H9 (cell line): Measurements from ENCODE around the gene KANSL1. TPM values are rescaled to one million over a fixed set of nuclear protein-coding genes. Genes with fewer than 3 reads are reported as not detected.

Experiments used
- DNase-seq: peaks from one replicate; pipeline ENCODE4 v3.0.0-alpha.2; 2017
- H2AFZ ChIP-seq: one replicate; pipeline ENCODE4 v1.6.1; 2013; ENCODE audit warnings: mild to moderate bottlenecking, low read length, control low read depth, moderate library complexity
- H2AK5ac ChIP-seq: 2 replicates; pipeline ENCODE4 v1.6.1; 2013; ENCODE audit warnings: low read length, control low read depth, mixed read lengths; ENCODE audit not compliant: insufficient read length
- H2BK120ac ChIP-seq: one replicate; pipeline ENCODE4 v1.6.1; 2013; ENCODE audit warnings: low read depth, mild to moderate bottlenecking, low read length, control low read depth, inconsistent platforms; ENCODE audit not compliant: poor library complexity, severe bottlenecking
- H2BK12ac ChIP-seq: 2 replicates; pipeline ENCODE4 v1.6.1; 2013; ENCODE audit warnings: low read length, control low read depth, mixed read lengths, low read depth; ENCODE audit not compliant: insufficient read length
- H2BK15ac ChIP-seq: 2 replicates; pipeline ENCODE4 v1.6.1; 2013; ENCODE audit warnings: low read depth, low read length, control low read depth
- H2BK20ac ChIP-seq: one replicate; pipeline ENCODE4 v1.6.1; 2013; ENCODE audit warnings: low read depth, mild to moderate bottlenecking, low read length, control low read depth, inconsistent platforms; ENCODE audit not compliant: poor library complexity, severe bottlenecking
- H2BK5ac ChIP-seq: 2 replicates; pipeline ENCODE4 v1.6.1; 2013; ENCODE audit warnings: low read length, control low read depth, mixed read lengths; ENCODE audit not compliant: insufficient read length
- H3K14ac ChIP-seq: 2 replicates; pipeline ENCODE4 v1.6.1; 2013; ENCODE audit warnings: low read length, control low read depth; ENCODE audit not compliant: insufficient read depth
- H3K18ac ChIP-seq: 2 replicates; pipeline ENCODE4 v1.6.1; 2013; ENCODE audit warnings: low read depth, mild to moderate bottlenecking, mixed read lengths, low read length, control low read depth; ENCODE audit not compliant: insufficient read length
- H3K23ac ChIP-seq: 2 replicates; pipeline ENCODE4 v1.6.1; 2013; ENCODE audit warnings: low read length, control low read depth, mixed read lengths, low read depth; ENCODE audit not compliant: insufficient read length
- H3K23me2 ChIP-seq: 2 replicates; pipeline ENCODE4 v1.6.1; 2013; ENCODE audit warnings: low read depth, mild to moderate bottlenecking, mixed read lengths, low read length, control low read depth; ENCODE audit not compliant: insufficient read length, poor library complexity, severe bottlenecking
- H3K27ac ChIP-seq: 2 replicates; pipeline ENCODE4 v1.5.1; 2013; ENCODE audit warnings: low read length, control low read depth, mixed read lengths, low read depth; ENCODE audit not compliant: insufficient read length
- H3K27me3 ChIP-seq: 2 replicates; pipeline ENCODE4 v1.6.1; 2013; ENCODE audit warnings: low read length, control low read depth, inconsistent platforms; ENCODE audit not compliant: insufficient read depth
- H3K4ac ChIP-seq: 2 replicates; pipeline ENCODE4 v1.6.1; 2013; ENCODE audit warnings: low read depth, mild to moderate bottlenecking, control low read depth, inconsistent platforms, low read length, moderate library complexity
- H3K4me1 ChIP-seq: 2 replicates; pipeline ENCODE4 v1.6.1; 2013; ENCODE audit warnings: low read length, control low read depth, inconsistent platforms; ENCODE audit not compliant: insufficient read depth
- H3K4me2 ChIP-seq: 2 replicates; pipeline ENCODE4 v1.6.1; 2013; ENCODE audit warnings: low read length, control low read depth, mixed read lengths; ENCODE audit not compliant: insufficient read length, insufficient read depth
- H3K56ac ChIP-seq: 2 replicates; pipeline ENCODE4 v1.6.1; 2013; ENCODE audit warnings: low read depth, mild to moderate bottlenecking, mixed read lengths, low read length, control low read depth; ENCODE audit not compliant: insufficient read length
- H3K79me1 ChIP-seq: 2 replicates; pipeline ENCODE4 v1.6.1; 2013; ENCODE audit warnings: low read depth, mild to moderate bottlenecking, moderate library complexity, low read length, control low read depth, inconsistent platforms; ENCODE audit not compliant: insufficient read depth, poor library complexity, severe bottlenecking
- H3K79me2 ChIP-seq: 2 replicates; pipeline ENCODE4 v1.6.1; 2013; ENCODE audit warnings: low read length, control low read depth, inconsistent platforms; ENCODE audit not compliant: insufficient read depth
- H3K9ac ChIP-seq: 2 replicates; pipeline ENCODE4 v1.6.1; 2013; ENCODE audit warnings: low read length, control low read depth, mixed read lengths; ENCODE audit not compliant: insufficient read length; ENCODE audit errors: extremely low read depth
- H3K9me3 ChIP-seq: one replicate; pipeline ENCODE4 v1.6.1; 2013; ENCODE audit warnings: low read depth, low read length, inconsistent platforms; ENCODE audit not compliant: control insufficient read depth
- H3T11ph ChIP-seq: one replicate; pipeline ENCODE4 v1.6.1; 2013; ENCODE audit warnings: mild to moderate bottlenecking, low read length, control low read depth, inconsistent platforms
- H4K20me1 ChIP-seq: one replicate; pipeline ENCODE4 v1.6.1; 2013; ENCODE audit not compliant: control insufficient read depth, insufficient read length, insufficient read depth
- H4K5ac ChIP-seq: 2 replicates; pipeline ENCODE4 v1.6.1; 2013; ENCODE audit warnings: low read depth, mild to moderate bottlenecking, mixed read lengths, low read length, control low read depth; ENCODE audit not compliant: insufficient read length
- H4K8ac ChIP-seq: replicated peaks from 2 replicates; pipeline ENCODE4 v1.6.1; 2013; ENCODE audit warnings: low read length, control low read depth, mixed read lengths, low read depth; ENCODE audit not compliant: insufficient read length
- H4K91ac ChIP-seq: 2 replicates; pipeline ENCODE4 v1.6.1; 2013; ENCODE audit warnings: low read depth, mild to moderate bottlenecking, moderate library complexity, mixed read lengths, low read length, control low read depth; ENCODE audit not compliant: insufficient read length
- H3K27ac Mint-ChIP-seq, 3 experiments: 2 replicates in 2 of 3; 3 replicates in 1 of 3; pipeline ENCODE4 v1.8.0; 2020 to 2021; ENCODE audit warnings: mixed read lengths in 3 of 3, mild to moderate bottlenecking in 1 of 3, moderate library complexity in 1 of 3
- H3K27me3 Mint-ChIP-seq: 2 replicates; pipeline ENCODE4 v1.8.0; 2021; ENCODE audit warnings: low read depth, mild to moderate bottlenecking, moderate library complexity, mixed read lengths
- H3K36me3 Mint-ChIP-seq, 3 experiments: 2 replicates in 2 of 3; 3 replicates in 1 of 3; pipeline ENCODE4 v1.8.0; 2020 to 2021; ENCODE audit warnings: low read depth in 3 of 3, mixed read lengths in 3 of 3; ENCODE audit not compliant: insufficient read depth in 1 of 3
- H3K4me1 Mint-ChIP-seq, 2 experiments: 2 replicates each; pipeline ENCODE4 v1.8.0; 2020; ENCODE audit warnings: mixed read lengths in 2 of 2
- H3K4me3 Mint-ChIP-seq, 2 experiments: 2 replicates in 1 of 2; 3 replicates in 1 of 2; pipeline ENCODE4 v1.8.0; 2020 to 2021; ENCODE audit warnings: mild to moderate bottlenecking in 2 of 2, mixed read lengths in 2 of 2, moderate library complexity in 1 of 2
- H3K9me3 Mint-ChIP-seq, 2 experiments: 2 replicates in 1 of 2; 3 replicates in 1 of 2; pipeline ENCODE4 v1.8.0; 2020; ENCODE audit warnings: mild to moderate bottlenecking in 2 of 2, mixed read lengths in 2 of 2, moderate library complexity in 1 of 2
- WGBS: extraction: QIAGEN DNeasy Blood & Tissue Kit; methylation state at CpG from one replicate; pipeline ENCODE4 v1.1.7; 2013; ENCODE audit warnings: missing lambda C conversion rate, low lambda C conversion rate, mixed read lengths; ENCODE audit not compliant: insufficient read length; ENCODE audit errors: extremely low coverage; 5-methylcytosine and 5-hydroxymethylcytosine counted together
- total RNA-seq: library from RNA; stranded (reverse); gene quantifications from 2 replicates; pipeline ENCODE4 v1.2.1, GENCODE V29; 2021
- TF ChIP-seq, protein P1 (sequence below): fragments of 200-600 bp; sonication (generic); conservative IDR thresholded peaks from 3 replicates; pipeline ENCODE4 v1.8.0; 2021; ENCODE audit warnings: antibody characterized with exemption, mild to moderate bottlenecking

Gene KANSL1
- total RNA-seq, 1 experiment from 2014 or later = 114 TPM

DNA sequence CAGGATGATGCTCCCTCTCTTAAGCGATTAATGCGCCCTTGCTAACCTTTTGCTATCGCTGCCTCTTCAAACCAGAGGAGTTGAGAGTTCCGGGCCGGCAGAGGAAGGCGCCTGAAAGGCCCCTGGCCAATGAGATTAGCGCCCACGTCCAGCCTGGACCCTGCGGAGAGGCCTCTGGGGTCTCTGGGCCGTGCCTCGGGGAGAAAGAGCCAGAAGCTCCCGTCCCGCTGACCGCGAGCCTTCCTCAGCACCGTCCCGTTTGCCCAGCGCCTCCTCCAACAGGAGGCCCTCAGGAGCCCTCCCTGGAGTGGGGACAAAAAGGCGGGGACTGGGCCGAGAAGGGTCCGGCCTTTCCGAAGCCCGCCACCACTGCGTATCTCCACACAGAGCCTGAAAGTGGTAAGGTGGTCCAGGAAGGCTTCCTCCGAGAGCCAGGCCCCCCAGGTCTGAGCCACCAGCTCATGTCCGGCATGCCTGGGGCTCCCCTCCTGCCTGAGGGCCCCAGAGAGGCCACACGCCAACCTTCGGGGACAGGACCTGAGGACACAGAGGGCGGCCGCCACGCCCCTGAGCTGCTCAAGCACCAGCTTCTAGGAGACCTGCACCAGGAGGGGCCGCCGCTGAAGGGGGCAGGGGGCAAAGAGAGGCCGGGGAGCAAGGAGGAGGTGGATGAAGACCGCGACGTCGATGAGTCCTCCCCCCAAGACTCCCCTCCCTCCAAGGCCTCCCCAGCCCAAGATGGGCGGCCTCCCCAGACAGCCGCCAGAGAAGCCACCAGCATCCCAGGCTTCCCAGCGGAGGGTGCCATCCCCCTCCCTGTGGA lies 210.2 kb downstream of the KANSL1 start:
- Histone ChIP-seq H2BK12ac (no peak overlapping the region), H4K8ac (no peak overlapping the region), H3K14ac (no peak overlapping the region), H3K9ac (no peak overlapping the region), H3K27me3 (no peaks in the 10 kb centered on the region), H3K23ac (no peak overlapping the region), H3K56ac (no peak overlapping the region), H3K9me3 (no peaks in the 10 kb centered on the region), H4K5ac (no peak overlapping the region), H4K91ac (no peak overlapping the region), H3K4ac (no peak overlapping the region), H4K20me1 (no peaks in the 10 kb centered on the region), H3T11ph (no peak overlapping the region), H3K23me2 (no peaks in the 10 kb centered on the region), H2AK5ac (no peak overlapping the region), H2AFZ (no peak overlapping the region), H3K79me2 (no peaks in the 10 kb centered on the region), H3K27ac (no peak overlapping the region), H3K4me2 (no peak overlapping the region), H3K4me1 (no peaks in the 10 kb centered on the region; the same call in 1 of the 2 replicates), H2BK120ac (no peak overlapping the region), H2BK5ac (no peak overlapping the region), H2BK20ac (no peak overlapping the region), H3K18ac (no peak overlapping the region), H3K79me1 (no peaks in the 10 kb centered on the region), H2BK15ac (no peak overlapping the region)
- H3K9me3 Mint-ChIP-seq = no peaks in the 10 kb centered on the region
- no peak overlapping the region for H3K27ac Mint-ChIP-seq
- no CpG with 5 or more reads among the region's 41 CpGs for WGBS
- H3K4me1 Mint-ChIP-seq = peaks cover 7 to 8% of the 10 kb centered on the region in 2 experiments
- H3K27me3 Mint-ChIP-seq = peaks cover 3% of the 10 kb centered on the region; the same call in 1 of the 2 replicates
- no peak for DNase-seq
- H3K4me3 Mint-ChIP-seq = no peak overlapping the region
- TF ChIP-seq, protein P1, sequence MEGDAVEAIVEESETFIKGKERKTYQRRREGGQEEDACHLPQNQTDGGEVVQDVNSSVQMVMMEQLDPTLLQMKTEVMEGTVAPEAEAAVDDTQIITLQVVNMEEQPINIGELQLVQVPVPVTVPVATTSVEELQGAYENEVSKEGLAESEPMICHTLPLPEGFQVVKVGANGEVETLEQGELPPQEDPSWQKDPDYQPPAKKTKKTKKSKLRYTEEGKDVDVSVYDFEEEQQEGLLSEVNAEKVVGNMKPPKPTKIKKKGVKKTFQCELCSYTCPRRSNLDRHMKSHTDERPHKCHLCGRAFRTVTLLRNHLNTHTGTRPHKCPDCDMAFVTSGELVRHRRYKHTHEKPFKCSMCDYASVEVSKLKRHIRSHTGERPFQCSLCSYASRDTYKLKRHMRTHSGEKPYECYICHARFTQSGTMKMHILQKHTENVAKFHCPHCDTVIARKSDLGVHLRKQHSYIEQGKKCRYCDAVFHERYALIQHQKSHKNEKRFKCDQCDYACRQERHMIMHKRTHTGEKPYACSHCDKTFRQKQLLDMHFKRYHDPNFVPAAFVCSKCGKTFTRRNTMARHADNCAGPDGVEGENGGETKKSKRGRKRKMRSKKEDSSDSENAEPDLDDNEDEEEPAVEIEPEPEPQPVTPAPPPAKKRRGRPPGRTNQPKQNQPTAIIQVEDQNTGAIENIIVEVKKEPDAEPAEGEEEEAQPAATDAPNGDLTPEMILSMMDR = no peak
- no peaks in the 10 kb centered on the region for H3K36me3 Mint-ChIP-seq
